ENCODE measurements around the gene ACVRL1.
A peak's percentile ranks its signal among the peaks of the same experiment; 100 is the strongest.

Gene ACVRL1

GRCh38 chr12:51917746-51918453, 10.6 kb downstream of the ACVRL1 start:
- no peak for DNase-seq

DNA sequence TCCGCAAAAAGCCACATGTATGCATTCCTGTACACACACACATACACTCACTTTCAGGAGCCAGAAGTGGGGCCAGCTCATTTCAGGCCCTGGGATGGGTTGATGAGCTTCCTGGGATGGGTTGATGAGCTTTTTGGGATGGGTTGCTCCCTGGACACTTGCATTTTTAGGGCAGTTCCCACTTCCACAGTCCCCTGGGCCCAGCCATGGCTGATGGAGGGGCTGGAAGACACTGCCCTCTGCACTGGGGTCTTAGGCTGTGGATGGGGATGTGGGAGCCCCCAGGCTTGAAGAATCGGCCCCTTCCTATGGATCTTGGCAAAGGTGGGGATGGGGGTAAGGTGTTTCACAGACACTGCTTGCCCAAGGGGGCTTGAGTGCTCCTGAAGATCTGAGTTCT, 12.7 kb downstream of the ACVRL1 start:
- no peak for DNase-seq

GRCh38 chr12:51921017-51921725, 13.9 kb downstream of the ACVRL1 start:
- DNase-seq, result no peak

DNA sequence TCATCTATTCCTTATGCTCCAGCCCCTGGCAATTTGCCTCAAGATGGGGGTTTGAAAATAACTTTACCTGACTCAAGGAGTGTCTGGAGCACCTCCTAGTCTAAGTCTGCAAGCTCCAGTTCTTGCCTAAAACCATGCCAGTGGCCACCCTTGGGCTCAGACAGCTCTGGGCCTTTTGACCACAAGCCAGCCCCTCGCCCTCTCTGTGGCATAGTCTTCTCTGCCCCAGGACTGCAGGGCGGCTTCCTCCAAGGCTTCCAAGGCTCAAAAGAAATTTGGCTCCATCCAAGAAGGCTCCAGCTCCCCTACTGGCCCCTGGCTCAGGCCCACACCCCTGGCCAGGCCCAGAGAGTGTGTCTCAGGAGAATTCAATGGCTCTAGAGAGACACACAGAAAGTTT, 14.8 kb downstream of the ACVRL1 start:
- no peak for DNase-seq

DNA sequence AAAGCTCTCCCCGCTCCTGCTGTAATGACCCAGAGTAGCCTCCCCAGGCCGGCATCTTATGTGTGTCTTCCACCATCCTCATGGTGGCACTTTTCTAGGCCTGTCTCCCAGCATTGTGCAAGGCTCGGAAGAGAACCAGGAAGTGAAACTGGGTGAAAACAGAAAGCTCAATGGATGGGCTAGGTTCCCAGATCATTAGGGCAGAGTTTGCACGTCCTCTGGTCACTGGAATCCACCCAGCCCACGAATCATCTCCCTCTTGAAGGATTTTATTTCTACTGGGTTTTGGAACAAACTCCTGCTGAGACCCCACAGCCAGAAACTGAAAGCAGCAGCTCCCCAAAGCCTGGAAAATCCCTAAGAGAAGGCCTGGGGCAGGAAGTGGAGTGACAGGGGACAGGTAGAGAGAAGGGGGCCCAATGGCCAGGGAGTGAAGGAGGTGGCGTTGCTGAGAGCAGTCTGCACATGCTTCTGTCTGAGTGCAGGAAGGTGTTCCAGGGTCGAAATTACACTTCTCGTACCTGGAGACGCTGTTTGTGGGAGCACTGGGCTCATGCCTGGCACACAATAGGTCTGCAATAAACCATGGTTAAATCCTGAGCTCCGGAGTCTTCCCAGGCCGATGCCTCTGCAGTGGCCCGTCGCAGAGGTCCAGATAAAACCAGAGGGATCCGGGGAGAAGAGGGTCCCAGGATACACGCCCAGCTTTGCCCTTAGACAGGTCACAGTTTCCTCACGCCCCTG, 15.6 kb downstream of the ACVRL1 start:
- no peak for DNase-seq

DNA sequence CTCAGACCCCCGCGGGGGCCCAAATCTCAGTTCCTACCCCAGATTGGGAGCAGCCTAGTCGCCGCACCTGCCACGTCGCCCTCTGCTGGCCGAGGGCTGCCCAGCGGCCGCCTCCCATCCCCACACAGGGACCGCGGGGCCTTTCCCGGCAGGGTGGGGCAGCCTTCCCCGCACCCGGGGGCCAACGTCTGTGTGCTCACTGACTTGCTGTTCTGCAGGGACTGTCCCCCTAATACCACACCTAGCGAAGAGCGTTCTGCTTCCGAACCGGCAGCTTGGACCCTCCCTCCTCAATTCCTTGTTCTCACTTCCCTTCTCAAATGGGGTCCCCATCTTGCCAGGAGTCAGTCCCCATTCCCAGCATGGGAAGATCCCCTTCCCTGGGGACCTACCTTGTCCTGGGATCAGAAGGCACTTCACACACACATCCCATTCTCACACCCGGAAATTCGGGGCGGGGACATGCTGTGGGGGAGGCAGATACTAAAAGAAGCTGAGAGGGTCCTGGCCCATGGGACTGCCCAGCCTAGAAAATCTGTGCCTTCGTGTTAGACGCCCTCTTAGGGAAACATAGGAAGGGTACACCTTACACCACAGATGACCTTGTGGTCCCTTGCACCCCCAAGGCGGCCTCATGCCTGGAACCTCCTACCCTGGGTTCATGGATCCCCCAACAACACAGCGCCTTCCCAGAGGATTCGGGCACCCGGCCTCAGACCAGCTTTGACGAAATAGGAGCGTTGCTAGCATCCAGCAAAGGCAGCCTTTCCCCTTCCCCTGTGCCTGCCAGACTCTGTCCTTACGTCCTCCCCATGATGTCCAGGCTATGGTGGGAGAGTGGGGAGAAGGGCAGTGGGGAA, 16.4 kb downstream of the ACVRL1 start:
- no peak for DNase-seq

- DNase-seq, result no peak
These were observed 17.4 kb downstream of the ACVRL1 start for GRCh38 chr12:51924551-51925319.

GRCh38 chr12:51925346-51926063, 18.2 kb downstream of the ACVRL1 start:
- DNase-seq, result no peak

DNA sequence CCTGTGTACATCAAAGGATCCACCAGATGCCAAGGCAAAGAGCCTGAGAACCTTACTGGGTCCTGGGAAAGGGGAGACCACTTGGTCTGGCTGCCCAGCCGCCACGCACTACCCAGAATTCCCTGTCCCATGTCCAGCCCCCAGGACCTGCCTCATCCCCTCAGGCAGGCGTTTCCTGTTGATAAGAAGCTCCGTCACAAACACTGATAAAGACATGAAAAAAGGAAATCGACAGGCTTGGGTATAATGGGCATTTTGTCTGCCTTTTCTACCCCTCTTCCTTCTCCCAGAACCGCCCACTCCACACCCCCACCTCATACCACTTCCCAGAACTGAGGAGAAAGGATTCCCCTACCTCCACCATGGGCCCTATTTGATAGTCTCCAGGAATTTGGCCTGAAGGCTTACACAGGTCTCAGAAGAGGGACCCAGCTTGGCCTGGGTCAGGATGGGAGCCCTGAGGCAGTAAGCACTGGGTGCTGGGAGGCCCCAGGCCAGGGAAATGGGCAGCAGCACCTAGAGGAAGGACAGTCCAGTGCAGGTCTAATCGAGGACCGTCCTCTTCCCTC, 18.8 kb downstream of the ACVRL1 start:
- no peak for DNase-seq

- DNase-seq, result no peak
These were observed 19.4 kb downstream of the ACVRL1 start for GRCh38 chr12:51926718-51927117.

GRCh38 chr12:51932218-51933076, 25.1 kb downstream of the ACVRL1 start:
- no peak for DNase-seq

DNA sequence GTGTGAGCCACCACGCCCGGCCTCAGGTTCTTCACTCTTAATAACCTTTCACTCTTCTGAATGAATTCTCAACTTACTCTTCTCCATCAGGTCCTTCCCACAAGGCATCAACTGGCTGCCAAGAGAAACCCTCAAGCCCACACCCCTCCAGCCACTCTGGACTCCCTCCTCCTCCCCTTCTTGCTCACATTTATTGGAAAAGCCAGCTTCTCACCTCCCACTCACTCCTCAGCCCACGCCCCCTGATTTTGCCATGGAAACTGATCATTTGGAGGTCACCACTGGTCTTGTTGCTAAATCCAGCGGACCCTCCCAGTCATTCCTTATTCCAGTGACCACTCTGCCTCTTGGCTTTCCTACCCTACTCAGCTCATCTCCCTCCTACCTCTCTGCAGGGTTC, 26.8 kb downstream of the ACVRL1 start:
- no peak for DNase-seq

DNA sequence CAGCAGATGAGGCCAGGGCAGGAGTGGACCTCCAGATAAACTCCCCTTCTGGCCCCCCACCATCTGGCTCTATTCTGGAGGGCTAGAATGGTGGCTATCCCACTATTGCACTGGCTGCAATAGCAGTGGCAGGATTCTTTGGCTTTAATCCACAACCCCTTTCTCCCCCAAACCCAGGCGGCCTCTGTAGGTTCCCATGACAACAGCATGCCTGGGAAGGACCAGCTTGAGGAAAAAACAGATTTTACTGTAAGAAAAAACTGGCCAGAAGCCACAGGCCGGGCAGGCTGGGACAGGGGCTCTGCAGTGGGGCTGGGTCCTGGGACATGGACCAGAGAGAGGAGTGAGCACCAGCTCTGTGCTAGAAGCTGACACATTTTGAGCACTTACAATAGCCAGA, 30.6 kb downstream of the ACVRL1 start:
- DNase-seq, result no peak

- no peak for DNase-seq
These were observed 31.4 kb downstream of the ACVRL1 start for GRCh38 chr12:51938726-51939125.

DNA sequence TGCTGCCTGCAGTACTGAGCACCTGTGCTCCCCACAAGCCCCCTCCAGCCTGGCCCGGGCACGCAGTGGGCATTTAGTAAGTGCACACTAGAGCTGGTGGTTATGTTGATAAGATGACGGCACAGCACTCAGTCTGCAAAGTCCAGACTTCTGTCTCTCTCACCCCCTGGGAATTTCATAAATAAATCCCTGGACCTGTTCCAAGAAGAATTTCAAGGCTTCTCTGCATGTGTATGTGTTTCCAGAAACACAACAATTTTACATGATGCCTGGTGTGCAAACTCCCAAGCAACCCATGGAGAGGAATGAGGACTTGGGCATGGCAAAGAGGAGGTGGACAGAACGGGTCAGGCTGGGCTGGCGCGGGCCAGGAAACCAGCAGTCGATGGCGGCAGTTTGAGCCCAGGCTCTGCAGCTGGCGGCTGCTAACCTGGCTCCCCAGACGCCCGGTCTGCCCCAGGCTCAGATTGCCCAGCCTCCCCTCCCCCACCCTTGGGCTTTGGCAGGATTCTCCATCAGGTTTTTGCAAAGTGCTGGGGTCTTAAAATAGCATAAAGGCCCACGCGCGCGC, 33.8 kb downstream of the ACVRL1 start:
- DNase-seq, result peak; percentile 48

DNA sequence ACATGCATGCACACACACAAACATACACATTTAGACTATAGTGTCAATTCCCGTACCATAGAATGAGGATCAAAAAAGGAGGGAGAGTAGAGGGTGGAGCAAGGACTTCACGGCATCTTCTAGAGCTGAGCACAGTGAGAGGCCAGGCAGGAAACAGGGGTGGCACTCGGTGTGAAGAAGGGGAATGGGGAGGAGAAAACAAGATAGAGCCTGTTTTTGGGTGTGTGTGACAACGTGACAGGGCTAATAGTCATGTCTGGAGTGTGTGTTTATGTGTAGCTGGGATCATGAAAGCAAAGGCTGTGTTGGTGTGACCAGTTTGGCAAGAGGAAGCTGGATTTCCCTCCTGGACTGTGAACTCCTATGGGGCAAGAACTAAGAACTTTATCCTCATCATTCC, 34.3 kb downstream of the ACVRL1 start:
- DNase-seq, result no peak

GRCh38 chr12:51942056-51942455, 34.8 kb downstream of the ACVRL1 start:
- no peak for DNase-seq

DNA sequence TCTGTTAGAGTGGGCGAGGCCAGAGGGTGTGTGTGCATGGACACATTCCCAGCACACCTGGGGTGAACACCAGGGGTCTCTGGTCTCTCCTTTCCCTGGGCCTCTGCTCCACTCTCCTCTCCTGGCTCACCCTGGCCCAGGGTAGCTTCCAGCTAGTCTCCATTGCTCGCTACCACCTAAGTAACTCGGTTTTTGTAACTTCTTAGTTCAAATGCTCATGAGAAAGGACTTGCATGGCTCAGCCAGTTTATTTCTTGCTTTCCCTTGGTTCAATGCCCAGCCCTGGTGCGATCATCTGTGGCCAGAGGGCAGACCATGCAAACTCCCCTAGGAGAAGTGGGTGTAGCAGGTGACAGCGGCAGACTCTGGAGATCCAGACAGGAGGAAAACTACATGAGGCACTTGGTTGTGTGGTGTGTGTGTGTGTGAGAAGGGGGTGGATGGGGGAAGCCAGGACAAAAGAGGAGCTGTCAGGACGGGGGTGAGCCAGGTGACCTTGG, 35.2 kb downstream of the ACVRL1 start:
- DNase-seq, result no peak

- DNase-seq, result no peak
These were observed 36.0 kb downstream of the ACVRL1 start for GRCh38 chr12:51943346-51943745.
